ENCODE measurements around the gene MATCAP1. TPM values are rescaled to one million over a fixed set of nuclear protein-coding genes. Genes with fewer than 3 reads are reported as not detected.

Gene MATCAP1
- total RNA-seq, 2 experiments from 2014 or later: 9.7 to 10.6 TPM

DNA sequence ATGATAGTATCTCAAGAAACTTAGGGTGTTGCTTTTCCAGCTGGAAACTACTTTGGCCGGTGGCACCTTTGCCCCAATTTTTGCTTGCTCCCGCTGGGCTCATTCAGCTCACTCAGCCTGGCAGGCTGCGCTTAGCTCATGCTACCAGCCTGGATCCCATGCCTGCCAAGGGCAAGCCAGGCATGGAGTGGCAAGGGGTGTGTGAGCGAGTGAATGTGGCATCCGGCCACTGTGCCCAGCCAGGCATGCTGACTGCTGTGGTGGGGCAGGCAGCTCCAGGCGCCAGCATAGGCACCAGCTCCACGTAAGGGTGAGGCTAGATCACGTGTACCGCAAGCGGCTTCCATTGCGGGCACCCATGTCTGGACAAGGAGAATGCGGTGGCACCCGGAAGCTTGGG, 42.4 kb downstream of the MATCAP1 start:
- no peak for ATAC-seq (ENCODE audit: poor library complexity)
- H3K4me1 ChIP-seq (ENCODE audit: insufficient read depth, low read length): no peaks in the 10 kb centered on the region
- peaks cover 91% of the 10 kb centered on the region for H3K36me3 Mint-ChIP-seq (ENCODE audit: low read depth)
- no peak overlapping the region for H3K4me3 Mint-ChIP-seq
- TF ChIP-seq CTCF (IDR thresholded peaks at IDR 0.05): no peak
- H3K27me3 ChIP-seq (ENCODE audit: control insufficient read depth in 1 of 2, insufficient read depth in 2 of 2, low read length in 2 of 2): no peaks in the 10 kb centered on the region
- no peak overlapping the region for H3K4me3 ChIP-seq (ENCODE audit: low read length)
- no peaks in the 10 kb centered on the region for H3K9me3 Mint-ChIP-seq
- H3K27ac Mint-ChIP-seq: no peak overlapping the region
- no peaks in the 10 kb centered on the region for H3K4me1 Mint-ChIP-seq (ENCODE audit: low read depth)
- no peak overlapping the region for H3K27ac ChIP-seq (ENCODE audit: low read depth in 1 of 2, low read length in 2 of 2)
- no peaks in the 10 kb centered on the region for H3K9me3 ChIP-seq (ENCODE audit: control insufficient read depth in 1 of 2, insufficient read depth in 1 of 2, low read length in 2 of 2)
- DNase-seq: no peak
- H3K27me3 Mint-ChIP-seq: no peaks in the 10 kb centered on the region
- ChIA-PET CTCF (no interaction called here), POLR2A (interaction anchor here (0.9 kb wide), 1 partner anchor 10 kb away, joined by 7 read pairs; the partner anchor contains the start of gene B3GNT9)
- H3K36me3 ChIP-seq (ENCODE audit: insufficient read depth, low read length): peaks cover 72% of the 10 kb centered on the region
- intact Hi-C loops (cut with DNase I, micrococcal nuclease): loop anchor here in 1 of 2 experiments (10.0 kb wide), 1 partner anchor 313 kb away; no protein-coding TSS in a partner anchor

DNA sequence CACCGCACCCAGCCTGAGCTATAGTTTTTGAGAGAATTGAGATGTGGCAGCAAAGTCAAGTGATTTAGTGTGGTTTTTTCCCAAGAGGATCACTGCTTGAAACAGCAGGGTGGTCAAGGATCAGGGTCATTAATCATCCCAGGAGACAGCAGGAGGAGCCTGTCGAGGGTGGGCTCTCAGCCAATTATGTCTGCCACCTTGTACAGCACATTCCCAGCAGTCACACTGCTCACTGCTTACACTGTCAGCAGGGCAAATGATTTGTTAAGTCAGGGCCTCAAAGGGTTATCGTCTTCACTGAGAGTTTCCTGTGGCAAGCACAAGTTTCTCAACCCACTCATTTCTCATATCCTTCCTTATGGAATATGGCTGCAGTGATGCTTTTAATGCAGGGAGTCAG, 46.2 kb downstream of the MATCAP1 start:
- DNase-seq: no peak
- intact Hi-C loops (cut with DNase I, micrococcal nuclease): no loop called here
- Mint-ChIP-seq H3K27me3 (no peaks in the 10 kb centered on the region), H3K4me1 (ENCODE audit: low read depth) (no peaks in the 10 kb centered on the region), H3K9me3 (no peaks in the 10 kb centered on the region), H3K4me3 (no peak overlapping the region), H3K27ac (no peak overlapping the region), H3K36me3 (ENCODE audit: low read depth) (peaks cover 88% of the 10 kb centered on the region)
- Histone ChIP-seq H3K4me3 (ENCODE audit: low read length) (no peak overlapping the region), H3K27me3 (ENCODE audit: control insufficient read depth in 1 of 2, insufficient read depth in 2 of 2, low read length in 2 of 2) (no peaks in the 10 kb centered on the region), H3K4me1 (ENCODE audit: insufficient read depth, low read length) (no peaks in the 10 kb centered on the region), H3K36me3 (ENCODE audit: insufficient read depth, low read length) (peaks cover 69% of the 10 kb centered on the region), H3K9me3 (ENCODE audit: control insufficient read depth in 1 of 2, insufficient read depth in 1 of 2, low read length in 2 of 2) (no peaks in the 10 kb centered on the region), H3K27ac (ENCODE audit: low read depth in 1 of 2, low read length in 2 of 2) (no peak overlapping the region)
- CTCF ChIA-PET: no interaction called here
- POLR2A ChIA-PET: no interaction called here
- no peak for TF ChIP-seq CTCF (IDR thresholded peaks at IDR 0.05)
- ATAC-seq (ENCODE audit: poor library complexity): no peak

DNA sequence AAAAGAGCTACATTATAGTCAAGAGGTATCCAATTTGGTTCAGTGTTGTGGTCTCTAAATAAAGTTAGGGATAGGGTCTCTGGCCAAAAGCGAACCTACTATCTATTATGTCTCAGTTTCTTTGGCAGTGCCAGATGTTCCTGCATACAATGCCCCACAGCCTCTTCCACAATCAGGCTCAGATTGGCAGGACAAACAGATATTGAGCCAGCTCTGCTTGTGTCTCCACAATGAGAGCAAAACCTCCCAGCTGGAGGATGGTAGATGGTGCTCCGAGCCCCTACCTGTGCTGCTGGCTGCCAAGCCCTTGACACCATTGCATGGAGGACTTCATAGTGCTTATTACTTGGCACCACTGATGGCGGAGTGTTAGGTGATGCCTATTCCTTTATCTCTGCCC, 54.3 kb downstream of the MATCAP1 start:
- Histone ChIP-seq H3K4me1 (ENCODE audit: insufficient read depth, low read length) (no peaks in the 10 kb centered on the region), H3K9me3 (ENCODE audit: control insufficient read depth in 1 of 2, insufficient read depth in 1 of 2, low read length in 2 of 2) (no peaks in the 10 kb centered on the region), H3K36me3 (ENCODE audit: insufficient read depth, low read length) (peaks cover 57% of the 10 kb centered on the region), H3K4me3 (ENCODE audit: low read length) (no peak overlapping the region), H3K27ac (ENCODE audit: low read depth in 1 of 2, low read length in 2 of 2) (no peak overlapping the region), H3K27me3 (ENCODE audit: control insufficient read depth in 1 of 2, insufficient read depth in 2 of 2, low read length in 2 of 2) (no peaks in the 10 kb centered on the region)
- no peaks in the 10 kb centered on the region for H3K4me1 Mint-ChIP-seq (ENCODE audit: low read depth)
- H3K36me3 Mint-ChIP-seq (ENCODE audit: low read depth): peaks cover 79% of the 10 kb centered on the region
- ChIA-PET POLR2A (interaction anchor here (1.0 kb wide), 1 partner anchor 11 kb away, joined by 3 read pairs; no protein-coding TSS in a partner anchor), CTCF (interaction anchor here (1.3 to 1.6 kb wide), 2 partner anchors 26 to 56 kb away, joined by 3 to 8 read pairs; no protein-coding TSS in a partner anchor)
- ATAC-seq (ENCODE audit: poor library complexity) (no peak), DNase-seq (no peak)
- intact Hi-C loops (cut with DNase I, micrococcal nuclease): no loop called here
- no peak overlapping the region for H3K27ac Mint-ChIP-seq
- TF ChIP-seq CTCF (IDR thresholded peaks at IDR 0.05): no peak
- no peak overlapping the region for H3K4me3 Mint-ChIP-seq
- H3K27me3 Mint-ChIP-seq: no peaks in the 10 kb centered on the region
- no peaks in the 10 kb centered on the region for H3K9me3 Mint-ChIP-seq

Data from CD4-positive, alpha-beta T cell (primary cell).